Common myeloid progenitor, CD34-positive (primary cell): Measurements from ENCODE around the gene EFHD1.

Source experiments
- CTCF ChIA-PET: fragments of 350-600 bp; sonication (Branson Sonifier 250); formaldehyde crosslinking; loops from one replicate; lab custom pipeline; 2021; ENCODE audit warnings: antibody characterized with exemption; lab: Charles Lee
- POLR2A ChIA-PET: fragments of 350-600 bp; sonication (Branson Sonifier 250); formaldehyde crosslinking; loops from one replicate; lab custom pipeline; 2021; ENCODE audit warnings: antibody characterized with exemption; lab: Charles Lee
- DNase-seq, 3 donors: peaks; one replicate each; pipeline versions ENCODE4 v3.0.0 to v3.0.0-alpha.2; 2013
- H3K27ac ChIP-seq, 2 experiments: 1 replicate in 1 of 2; 2 replicates in 1 of 2; pipeline ENCODE4 v1.7.0; 2013; ENCODE audit warnings: inconsistent platforms in 2 of 2, low read length in 2 of 2, mild to moderate bottlenecking in 2 of 2, low read depth in 1 of 2, moderate library complexity in 1 of 2; ENCODE audit not compliant: severe bottlenecking in 2 of 2, insufficient read depth in 1 of 2, poor library complexity in 1 of 2
- H3K27me3 ChIP-seq, 5 experiments: replicated peaks in 2 of 5; 1 replicate in 3 of 5; 2 replicates in 2 of 5; pipeline versions ENCODE4 v1.6.1 to v1.7.0; 2013; ENCODE audit warnings: low read length in 4 of 5, mild to moderate bottlenecking in 2 of 5, moderate library complexity in 2 of 5, inconsistent platforms in 1 of 5; ENCODE audit not compliant: insufficient read depth in 5 of 5, control insufficient read depth in 4 of 5
- H3K36me3 ChIP-seq, 4 experiments: 1 replicate in 2 of 4; 2 replicates in 2 of 4; pipeline versions ENCODE4 v1.6.1 to v1.7.0; 2013; ENCODE audit warnings: low read length in 3 of 4, control low read depth in 1 of 4, mild to moderate bottlenecking in 1 of 4; ENCODE audit not compliant: control insufficient read depth in 4 of 4, insufficient read depth in 4 of 4
- H3K4me1 ChIP-seq, 4 experiments: 1 replicate in 3 of 4; 2 replicates in 1 of 4; pipeline versions ENCODE4 v1.6.1 to v1.7.1; 2013; ENCODE audit warnings: low read length in 3 of 4, mild to moderate bottlenecking in 3 of 4, control low read depth in 1 of 4, inconsistent platforms in 1 of 4, moderate library complexity in 1 of 4; ENCODE audit not compliant: control insufficient read depth in 4 of 4, insufficient read depth in 4 of 4; ENCODE audit errors: control extremely low read depth in 1 of 4
- H3K4me3 ChIP-seq, 7 experiments: 1 replicate in 4 of 7; 2 replicates in 3 of 7; pipeline versions ENCODE4 v1.5.1 to v1.7.0; 2013; ENCODE audit warnings: mild to moderate bottlenecking in 7 of 7, low read length in 6 of 7, moderate library complexity in 6 of 7, inconsistent platforms in 2 of 7, low read depth in 2 of 7, control low read depth in 1 of 7; ENCODE audit not compliant: insufficient read depth in 4 of 7, control insufficient read depth in 1 of 7; ENCODE audit errors: extremely low read depth in 1 of 7
- H3K9me3 ChIP-seq, 5 experiments: 1 replicate in 4 of 5; 2 replicates in 1 of 5; pipeline versions ENCODE4 v1.6.1 to v1.7.1; 2013; ENCODE audit warnings: low read length in 4 of 5, mild to moderate bottlenecking in 2 of 5, inconsistent platforms in 1 of 5, low read depth in 1 of 5, moderate library complexity in 1 of 5; ENCODE audit not compliant: control insufficient read depth in 4 of 5, insufficient read depth in 2 of 5; ENCODE audit errors: control extremely low read depth in 1 of 5
- WGBS: methylation state at CpG from one replicate; pipeline ENCODE4 v1.1.5; 2013; ENCODE audit not compliant: insufficient coverage; 5-methylcytosine and 5-hydroxymethylcytosine counted together

EFHD1 gene

DNA sequence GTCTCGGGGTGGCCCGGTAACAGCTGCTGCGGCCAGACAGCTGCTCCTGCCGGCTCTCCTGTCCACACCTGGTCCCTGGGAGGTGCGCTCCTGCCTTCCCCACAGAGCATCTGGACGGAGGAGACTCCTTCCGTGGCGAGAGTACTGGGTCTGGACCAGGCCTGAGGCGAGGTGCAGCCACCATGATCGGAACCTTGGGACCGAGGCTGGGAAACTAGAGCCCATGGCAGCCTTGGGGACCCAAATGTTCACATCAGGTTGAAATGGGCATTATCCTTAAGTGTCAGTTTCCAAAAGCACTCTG, 64.4 kb downstream of the EFHD1 start:
- no peaks in the 10 kb centered on the region for H3K27me3 ChIP-seq
- H3K9me3 ChIP-seq, result no peaks in the 10 kb centered on the region
- H3K4me3 ChIP-seq, result peak overlapping the region; percentile 82 to 100 (median 92)
- DNase-seq, result no peak
- H3K4me1 ChIP-seq, result peaks cover 13 to 33% (median 23%) of the 10 kb centered on the region in 4 experiments
- H3K27ac ChIP-seq, result peak overlapping the region; percentile 85 to 94
- H3K36me3 ChIP-seq, result peaks cover 0 to 6% (median 2%) of the 10 kb centered on the region in 4 experiments
- ChIA-PET CTCF (no interaction called here), POLR2A (no interaction called here)
- 0% methylated on average over 11 of the region's 11 CpGs for WGBS

DNA sequence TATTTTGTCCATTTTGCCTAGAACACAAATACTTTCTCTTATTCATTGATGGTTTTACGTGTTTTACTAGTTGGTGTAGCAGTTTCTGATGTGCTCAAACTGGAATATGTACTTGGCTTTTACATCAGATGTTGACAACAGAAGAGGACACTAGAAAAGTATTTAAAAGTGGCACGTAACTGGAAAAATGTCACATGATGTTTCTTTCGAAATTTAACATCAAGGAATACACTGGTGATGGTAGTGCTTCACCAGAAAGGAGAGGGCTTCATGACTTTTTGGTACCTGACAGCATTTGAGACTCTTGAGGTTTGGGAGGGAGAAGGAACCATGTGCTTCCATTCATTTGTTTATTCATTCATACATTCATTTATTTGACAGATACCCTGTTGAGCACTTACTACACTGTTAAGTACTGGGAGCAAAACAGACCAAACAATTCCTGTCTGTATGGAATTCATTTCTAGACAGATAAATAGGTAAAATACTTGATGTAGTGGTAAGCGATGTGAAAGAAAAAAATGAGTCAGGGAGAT, 65.2 kb downstream of the EFHD1 start:
- no peak for DNase-seq
- peak overlapping the region in 6 of 7 experiments; percentile 82 to 96 (median 92) for H3K4me3 ChIP-seq
- ChIA-PET POLR2A (no interaction called here), CTCF (no interaction called here)
- peaks cover 13 to 33% (median 23%) of the 10 kb centered on the region in 4 experiments for H3K4me1 ChIP-seq
- H3K36me3 ChIP-seq, result peaks cover 0 to 15% (median 6%) of the 10 kb centered on the region in 4 experiments
- 84% methylated on average over 3 of the region's 4 CpGs for WGBS
- no peaks in the 10 kb centered on the region for H3K27me3 ChIP-seq
- H3K27ac ChIP-seq, result peak overlapping the region; percentile 85 to 94
- no peaks in the 10 kb centered on the region for H3K9me3 ChIP-seq

DNA sequence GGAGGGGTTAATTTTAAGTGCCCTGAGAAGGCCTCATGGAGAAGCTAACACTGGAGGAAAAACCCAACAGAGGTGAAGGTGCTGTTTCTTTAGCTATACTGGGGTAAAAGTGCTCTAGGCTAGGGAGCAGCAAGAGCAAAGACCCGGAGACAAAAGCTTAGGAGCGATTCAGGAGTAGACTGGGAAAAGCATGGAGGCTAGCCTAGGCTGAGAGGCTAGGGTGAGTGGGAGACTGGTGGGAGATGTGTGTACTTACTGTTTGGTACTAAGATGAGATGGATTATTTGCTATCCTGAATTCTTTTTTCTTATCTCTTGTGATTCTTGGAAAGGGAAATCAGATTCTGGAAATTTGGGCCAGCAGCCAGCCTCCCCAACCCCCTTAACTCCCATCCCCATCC, 65.7 kb downstream of the EFHD1 start:
- Histone ChIP-seq H3K27ac (no peak overlapping the region), H3K9me3 (no peaks in the 10 kb centered on the region), H3K4me1 (peaks cover 13 to 33% (median 23%) of the 10 kb centered on the region in 4 experiments), H3K27me3 (no peaks in the 10 kb centered on the region), H3K4me3 (peak overlapping the region in 4 of 7 experiments; percentile 3 to 94 (median 84)), H3K36me3 (peaks cover 0 to 19% (median 10%) of the 10 kb centered on the region in 4 experiments)
- ChIA-PET CTCF (no interaction called here), POLR2A (no interaction called here)
- no peak for DNase-seq
- WGBS, result 100% methylated on average over 2 of the region's 2 CpGs

DNA sequence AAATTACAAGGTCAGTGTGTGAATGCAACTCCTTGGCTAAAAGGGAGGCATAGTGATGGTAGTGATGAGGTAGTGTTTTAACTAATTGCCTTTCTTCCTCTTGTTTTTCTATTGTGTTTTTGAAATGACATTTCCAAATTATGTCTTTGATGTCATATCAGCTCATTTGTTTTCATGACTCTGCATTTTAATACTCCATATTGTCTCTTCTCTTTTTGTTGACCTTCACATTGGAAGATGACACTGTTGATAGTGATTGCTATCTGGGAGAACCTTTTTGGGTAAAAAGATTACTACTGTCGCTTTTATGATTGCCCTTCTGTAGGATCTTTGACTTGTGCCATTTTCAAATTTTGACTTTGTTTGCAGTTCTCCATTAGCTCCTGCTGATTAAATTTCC, 66.8 kb downstream of the EFHD1 start:
- ChIA-PET POLR2A (interaction anchor here (0.9 kb wide), 1 partner anchor 11 kb away, joined by 3 read pairs; no protein-coding TSS in a partner anchor), CTCF (no interaction called here)
- H3K36me3 ChIP-seq, result peaks cover 0 to 21% (median 17%) of the 10 kb centered on the region in 4 experiments
- H3K27ac ChIP-seq, result peak overlapping the region in 1 of 2 experiments; percentile 46
- H3K9me3 ChIP-seq, result no peaks in the 10 kb centered on the region
- H3K4me3 ChIP-seq, result no peak overlapping the region
- peaks cover 13 to 33% (median 23%) of the 10 kb centered on the region in 4 experiments for H3K4me1 ChIP-seq
- WGBS, result 100% methylated on average over 1 of the region's 1 CpG
- no peak for DNase-seq
- no peaks in the 10 kb centered on the region for H3K27me3 ChIP-seq

DNA sequence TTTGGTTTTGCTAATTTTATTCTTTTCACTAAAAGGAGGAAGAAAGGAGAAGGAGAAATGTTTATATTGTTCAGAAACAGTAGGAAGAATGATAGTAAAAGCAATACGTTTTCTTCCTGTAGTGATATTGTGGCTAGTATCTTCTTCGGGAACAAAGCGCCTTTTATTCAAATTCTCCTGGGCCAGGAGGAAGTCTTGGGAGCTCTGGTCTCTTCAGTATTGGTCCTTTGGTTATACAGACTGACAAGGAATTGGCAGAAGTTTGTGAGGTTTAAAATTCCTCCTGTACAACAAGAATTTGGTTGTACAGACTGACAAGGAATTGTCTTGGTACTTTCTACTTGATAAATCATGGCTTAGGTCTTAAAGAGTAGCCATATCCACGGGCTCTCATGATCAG, 73.7 kb downstream of the EFHD1 start:
- 94% methylated on average over 4 of the region's 4 CpGs for WGBS

DNA sequence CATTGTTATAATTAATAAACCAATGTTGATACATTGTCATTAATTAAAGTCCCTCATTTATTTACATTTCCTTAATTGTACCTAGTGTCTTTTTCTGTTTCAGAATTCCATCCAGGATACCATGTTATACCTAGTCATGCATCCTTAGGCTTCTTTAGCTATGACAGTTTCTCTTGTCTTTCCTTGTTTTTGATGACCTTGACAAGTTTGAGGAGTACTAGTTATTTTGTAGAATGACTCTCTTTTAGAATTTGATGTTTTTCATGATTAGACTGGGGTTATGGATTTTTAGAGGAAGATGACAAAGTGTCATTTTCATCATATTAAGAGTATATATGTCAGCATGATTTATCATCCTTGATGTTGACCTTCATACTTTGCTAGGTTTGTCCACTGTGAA, 80.1 kb downstream of the EFHD1 start:
- Histone ChIP-seq H3K9me3 (peaks cover 0 to 5% (median 0%) of the 10 kb centered on the region in 5 experiments), H3K27ac (no peak overlapping the region), H3K4me3 (no peak overlapping the region), H3K27me3 (no peaks in the 10 kb centered on the region), H3K4me1 (no peaks in the 10 kb centered on the region), H3K36me3 (peaks cover 16 to 44% (median 34%) of the 10 kb centered on the region in 4 experiments)
- CTCF ChIA-PET, result interaction anchor here (1.1 kb wide), 1 partner anchor 9 kb away, joined by 3 read pairs; no protein-coding TSS in a partner anchor
- no peak for DNase-seq
- POLR2A ChIA-PET, result no interaction called here

More for the DNA sequence above, 73.7 kb downstream of the EFHD1 start:
- Histone ChIP-seq H3K4me1 (no peaks in the 10 kb centered on the region), H3K27ac (no peak overlapping the region), H3K9me3 (peaks cover 0 to 2% (median 0%) of the 10 kb centered on the region in 5 experiments), H3K27me3 (no peaks in the 10 kb centered on the region), H3K36me3 (peaks cover 18 to 56% (median 30%) of the 10 kb centered on the region in 4 experiments), H3K4me3 (no peak overlapping the region)
- ChIA-PET POLR2A (no interaction called here), CTCF (no interaction called here)
- no peak for DNase-seq

DNA sequence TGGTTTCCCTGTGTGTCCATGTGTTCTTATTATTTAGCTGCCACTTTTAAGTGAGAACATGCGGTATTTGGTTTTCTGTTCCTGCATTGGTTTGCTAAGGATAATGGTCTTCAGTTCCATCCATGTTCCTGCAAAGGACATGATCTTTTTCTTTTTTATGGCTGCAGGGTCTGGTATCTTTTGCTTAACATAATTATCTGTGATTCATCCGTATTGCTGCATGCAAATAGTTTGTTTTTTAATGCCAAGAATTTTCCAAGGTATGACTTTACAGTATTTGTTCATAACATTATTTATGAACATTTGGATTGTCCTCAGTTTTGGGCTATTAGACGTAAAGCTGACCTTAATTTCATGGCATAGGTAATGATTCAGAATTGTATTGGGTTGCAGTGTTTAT, 81.6 kb downstream of the EFHD1 start:
- ChIA-PET POLR2A (no interaction called here), CTCF (no interaction called here)
- Histone ChIP-seq H3K4me1 (no peaks in the 10 kb centered on the region), H3K27ac (no peak overlapping the region), H3K27me3 (no peaks in the 10 kb centered on the region), H3K4me3 (no peak overlapping the region), H3K9me3 (peaks cover 0 to 5% (median 0%) of the 10 kb centered on the region in 5 experiments), H3K36me3 (peaks cover 24 to 42% (median 35%) of the 10 kb centered on the region in 4 experiments)
- WGBS, result 100% methylated on average over 1 of the region's 3 CpGs
- DNase-seq, result no peak
